Stimulated activated CD8-positive, alpha-beta memory T cell treated with anti-CD3 and anti-CD28 coated beads, Interleukin-15, amount 100 ng/mL, for 24 hours (primary cell): ENCODE results near the gene LAMA5.
A peak's percentile ranks its signal among the peaks of the same experiment; 100 is the strongest.

Source experiments
- DNase-seq: peaks from one replicate; pipeline ENCODE4 v3.0.0-alpha.2; 2020; ENCODE audit warnings: low read depth

The LAMA5 gene

DNA sequence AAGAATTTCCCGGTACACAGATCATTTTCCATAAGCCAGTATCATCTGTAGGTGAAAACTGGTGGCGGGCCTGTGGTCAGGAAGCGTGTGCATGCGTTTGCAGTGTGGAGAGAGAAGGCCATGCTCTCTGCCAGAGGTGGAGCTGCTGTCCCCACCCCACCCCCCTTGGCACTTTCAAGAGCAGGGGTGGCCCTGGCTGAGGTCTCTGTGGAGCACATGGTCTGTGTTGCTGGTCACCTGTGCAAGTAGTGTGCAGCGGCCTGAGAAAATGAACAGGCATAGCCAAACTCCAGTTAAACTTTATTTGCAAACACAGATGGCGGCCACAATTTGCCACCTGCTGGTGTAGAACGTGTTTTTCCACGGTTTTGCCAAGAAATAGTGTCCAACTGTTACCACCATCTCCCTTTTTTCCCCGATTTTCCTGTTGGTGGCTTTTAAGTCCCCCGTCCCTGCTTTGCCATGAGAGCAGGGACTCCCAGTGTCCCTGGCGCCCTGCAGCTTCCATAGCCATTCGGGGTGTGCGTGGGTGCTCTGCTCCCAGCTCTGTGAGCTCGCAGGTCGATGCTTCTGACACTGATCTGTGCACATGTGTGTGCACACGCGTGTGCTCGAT is 61.9 kb downstream of the LAMA5 start:
- no peak for DNase-seq

DNA sequence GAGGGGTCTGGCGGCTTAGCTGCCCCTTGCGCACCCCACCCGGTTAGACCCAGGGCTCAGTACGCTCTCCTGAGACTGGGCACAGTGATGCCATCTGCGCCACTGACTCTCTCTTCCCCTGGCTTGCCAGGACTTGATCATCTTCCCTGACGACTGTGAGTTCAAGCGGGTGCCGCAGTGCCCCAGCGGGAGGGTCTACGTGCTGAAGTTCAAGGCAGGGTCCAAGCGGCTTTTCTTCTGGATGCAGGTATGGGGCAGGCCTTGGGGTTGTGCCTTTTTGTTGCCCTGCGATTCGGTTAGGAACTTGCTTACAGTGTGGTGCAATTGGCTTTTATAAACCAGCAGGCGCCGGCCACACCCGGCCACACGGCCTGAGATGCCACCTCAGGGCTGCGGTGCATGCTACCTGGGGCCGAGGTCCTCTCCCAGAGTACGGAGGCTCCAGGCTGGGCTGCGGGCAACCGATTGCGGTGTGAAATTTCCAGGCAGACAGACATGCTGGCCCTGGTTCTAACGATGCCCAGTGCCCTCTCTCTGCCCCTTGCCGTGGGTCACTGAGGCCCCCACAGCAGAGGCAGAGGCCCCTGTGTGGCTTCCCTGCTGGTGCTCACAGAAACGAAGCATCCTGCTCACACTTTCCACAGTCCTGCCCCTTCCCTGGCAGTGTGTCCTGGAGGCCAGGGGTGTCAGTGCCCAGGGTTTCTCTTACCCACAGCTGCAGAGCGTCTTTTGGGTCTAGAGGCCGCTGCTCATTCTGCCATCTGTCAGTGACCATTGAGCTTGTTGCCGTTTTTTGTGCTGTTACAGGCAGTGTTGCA is 62.6 kb downstream of the LAMA5 start:
- DNase-seq = no peak

DNA sequence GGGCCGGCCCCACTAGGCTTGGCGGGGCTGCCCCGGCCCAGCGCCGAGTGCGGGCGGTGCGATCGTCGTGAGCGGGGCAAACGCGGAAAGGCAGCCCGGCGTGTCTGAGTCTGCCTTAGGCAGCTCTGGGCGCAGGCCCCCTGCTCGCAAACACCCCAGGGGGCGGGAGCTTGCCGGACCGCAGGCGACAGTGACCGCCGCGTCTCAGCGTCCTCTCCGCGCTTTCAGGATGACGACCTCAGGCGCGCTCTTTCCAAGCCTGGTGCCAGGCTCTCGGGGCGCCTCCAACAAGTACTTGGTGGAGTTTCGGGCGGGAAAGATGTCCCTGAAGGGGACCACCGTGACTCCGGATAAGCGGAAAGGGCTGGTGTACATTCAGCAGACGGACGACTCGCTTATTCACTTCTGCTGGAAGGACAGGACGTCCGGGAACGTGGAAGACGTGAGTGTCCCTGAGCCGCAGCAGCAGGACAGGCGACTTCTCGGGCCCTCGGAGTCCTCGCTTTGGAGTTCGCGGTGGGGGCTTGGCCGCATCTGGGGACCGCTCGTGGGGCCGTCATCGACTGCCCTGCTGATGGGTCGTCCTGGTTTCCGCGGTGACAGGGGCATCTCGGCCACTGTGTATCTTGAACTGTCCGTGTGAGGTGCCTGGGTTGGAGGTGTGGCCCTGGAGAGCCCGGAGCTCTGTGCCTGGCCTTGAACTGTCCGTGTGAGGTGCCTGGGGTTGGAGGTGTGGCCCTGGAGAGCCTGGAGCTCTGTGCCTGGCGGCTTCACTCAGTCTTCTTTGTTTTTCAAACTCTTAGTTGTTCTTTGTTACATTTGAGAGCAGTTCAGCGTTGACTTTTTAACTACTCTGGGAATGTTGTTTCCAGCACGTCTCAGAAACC is 63.5 kb downstream of the LAMA5 start:
- no peak for DNase-seq

DNA sequence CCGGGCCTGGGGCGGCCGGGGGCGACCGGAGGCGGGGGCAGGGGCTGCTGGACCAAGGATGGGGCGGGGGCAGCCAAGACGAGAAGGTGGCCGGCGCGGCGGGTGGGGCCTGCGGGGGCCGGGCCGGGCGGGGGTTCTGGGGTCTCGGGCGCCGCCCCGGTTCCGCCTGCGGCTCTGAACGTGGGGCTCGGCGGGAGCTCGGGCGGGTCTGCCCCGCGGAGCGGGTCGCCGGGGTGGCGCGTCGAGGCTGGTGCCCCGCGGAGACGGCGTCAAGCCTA is 64.1 kb downstream of the LAMA5 start:
- DNase-seq = peak; percentile 8

DNA sequence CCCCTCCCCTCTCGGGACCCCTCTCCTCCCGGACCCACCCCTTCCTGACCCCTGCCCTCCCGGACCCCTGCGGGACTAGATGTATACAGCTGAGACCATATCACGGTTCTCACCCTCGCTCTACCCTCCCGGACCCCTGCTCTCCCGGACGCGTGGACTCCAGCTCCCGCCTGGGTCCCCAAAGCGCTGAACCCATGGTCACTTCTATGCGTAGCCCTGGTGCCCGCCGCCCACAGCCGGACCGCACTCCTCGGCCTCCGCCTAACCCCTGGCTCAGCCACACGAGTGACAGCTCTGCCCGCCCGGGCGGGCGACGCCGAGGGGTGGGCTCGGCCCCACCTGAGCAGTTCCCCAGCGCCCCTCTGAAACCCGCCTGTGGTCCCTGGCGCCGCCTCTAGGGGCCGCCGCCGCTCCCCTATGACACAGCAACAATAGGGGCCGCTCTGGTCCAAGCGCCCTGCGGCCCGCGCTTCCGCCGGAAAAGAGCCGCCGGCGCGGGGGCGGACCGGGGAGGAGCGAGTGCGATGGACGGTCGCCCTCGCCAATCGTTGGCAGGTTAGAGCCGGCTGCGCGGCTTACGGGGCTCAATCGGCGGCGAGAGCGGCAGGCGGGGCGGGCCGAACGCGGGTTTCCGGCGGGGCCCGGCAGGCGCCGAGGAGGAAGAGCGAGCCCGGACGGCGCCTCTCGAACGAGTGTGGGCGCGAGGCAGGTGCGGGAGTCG is 64.6 kb downstream of the LAMA5 start, which contains the start of gene ADRM1:
Gene ADRM1 (plus strand): TSS at position 657 of the 721 bp plus-strand sequence. CDS start 572 bp downstream, outside the sequence.
- peak; percentile 95 for DNase-seq

DNA sequence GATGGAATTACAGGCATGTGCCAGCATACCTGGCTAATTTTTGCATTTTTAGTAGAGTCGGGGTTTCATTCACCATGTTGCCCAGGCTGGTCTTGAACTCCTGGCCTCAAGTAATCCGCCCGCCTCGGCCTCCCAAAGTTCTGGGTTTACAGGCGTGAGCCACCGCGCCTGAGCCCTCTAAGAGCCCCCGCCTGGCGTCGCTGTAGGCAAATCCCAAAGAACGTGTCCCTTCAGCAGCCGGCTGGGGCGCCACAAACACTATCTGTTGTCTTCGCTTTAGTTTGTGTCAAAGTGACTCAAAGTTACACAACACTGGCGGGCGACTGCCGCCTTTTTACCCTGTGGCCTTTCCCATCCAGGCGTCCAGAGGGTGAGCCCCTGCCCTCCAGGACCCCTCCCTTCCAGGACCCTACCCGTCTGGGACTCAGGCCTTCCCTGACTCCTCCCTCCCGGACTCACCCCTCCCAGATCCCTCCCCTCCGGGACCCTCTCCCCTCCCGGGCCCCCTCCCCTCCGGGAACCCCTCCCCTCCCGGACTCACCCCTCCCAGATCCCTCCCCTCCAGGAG is 65.3 kb downstream of the LAMA5 start:
- peak; percentile 67 for DNase-seq

DNA sequence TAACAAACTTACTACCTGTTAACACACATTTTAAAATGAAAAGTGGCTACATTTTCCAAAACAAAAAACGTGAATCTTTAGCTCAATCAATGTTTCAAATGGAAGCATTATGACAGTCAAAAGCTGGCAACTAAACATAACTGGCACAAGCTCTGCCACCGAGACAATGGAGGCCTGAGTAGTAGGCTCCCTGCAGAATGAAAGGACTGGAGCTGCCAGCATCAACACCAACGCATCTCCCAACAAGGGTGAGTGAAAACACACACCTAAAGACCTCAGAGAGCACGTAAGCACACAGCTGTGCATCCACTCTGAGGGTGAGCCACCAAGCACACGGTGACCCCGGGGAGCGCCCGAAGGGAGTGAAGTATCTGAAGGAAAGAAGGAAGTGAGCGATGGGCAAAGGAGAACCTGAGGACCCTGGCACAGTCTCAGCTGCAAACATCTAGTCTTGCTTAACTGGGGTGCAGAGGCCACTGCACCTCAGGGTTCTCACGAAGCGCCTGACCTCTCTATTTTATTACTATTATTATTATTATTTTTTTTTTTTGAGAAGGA is 65.9 kb downstream of the LAMA5 start:
- DNase-seq = no peak

DNA sequence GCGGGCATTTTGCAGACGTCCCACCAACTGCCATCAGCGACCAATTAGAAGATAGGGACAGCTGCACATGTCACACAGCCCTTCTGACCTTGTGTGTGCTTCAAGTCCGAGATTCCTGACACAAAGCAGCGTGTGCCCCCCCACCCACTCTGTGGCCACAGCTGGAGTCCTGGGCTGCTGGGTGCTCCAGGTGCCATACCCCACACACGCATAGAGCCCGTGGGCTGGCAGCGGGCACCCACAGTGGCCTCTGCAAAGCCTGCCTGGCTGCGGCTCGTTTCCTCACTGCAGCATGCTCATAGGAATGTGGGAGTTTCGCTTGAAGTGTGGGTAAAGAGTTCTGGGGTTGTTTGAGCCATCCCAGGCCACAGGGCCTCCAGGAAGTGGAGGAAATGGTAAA is 66.8 kb downstream of the LAMA5 start:
- DNase-seq = no peak

DNA sequence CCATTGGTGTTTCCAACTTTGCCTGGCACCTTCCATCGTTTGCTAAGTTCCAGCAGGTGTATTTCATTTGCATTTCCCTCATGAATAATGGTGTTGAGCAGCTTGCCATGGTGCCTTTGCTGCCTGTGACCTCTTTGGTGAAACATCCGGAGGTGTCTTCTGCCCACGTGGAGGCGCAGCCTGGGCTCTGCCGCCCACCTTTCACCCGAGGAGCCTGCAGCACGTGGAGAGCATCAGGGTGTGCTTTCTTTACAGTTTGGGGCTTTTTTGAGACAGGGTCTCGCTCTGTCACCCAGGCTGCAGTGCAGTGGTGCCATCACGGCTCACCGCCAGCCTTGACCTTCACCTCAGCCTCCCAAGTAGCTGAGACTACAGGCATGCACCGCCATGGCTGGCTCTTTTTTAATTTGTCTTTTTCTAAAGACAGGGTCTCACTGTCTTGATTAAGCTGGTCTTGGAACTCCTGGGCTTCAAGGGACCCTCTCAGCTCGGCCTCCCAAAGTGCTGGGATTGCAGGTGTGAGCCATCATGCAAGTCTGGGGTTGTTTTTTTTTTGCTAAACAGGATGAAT is 67.4 kb downstream of the LAMA5 start:
- no peak for DNase-seq

DNA sequence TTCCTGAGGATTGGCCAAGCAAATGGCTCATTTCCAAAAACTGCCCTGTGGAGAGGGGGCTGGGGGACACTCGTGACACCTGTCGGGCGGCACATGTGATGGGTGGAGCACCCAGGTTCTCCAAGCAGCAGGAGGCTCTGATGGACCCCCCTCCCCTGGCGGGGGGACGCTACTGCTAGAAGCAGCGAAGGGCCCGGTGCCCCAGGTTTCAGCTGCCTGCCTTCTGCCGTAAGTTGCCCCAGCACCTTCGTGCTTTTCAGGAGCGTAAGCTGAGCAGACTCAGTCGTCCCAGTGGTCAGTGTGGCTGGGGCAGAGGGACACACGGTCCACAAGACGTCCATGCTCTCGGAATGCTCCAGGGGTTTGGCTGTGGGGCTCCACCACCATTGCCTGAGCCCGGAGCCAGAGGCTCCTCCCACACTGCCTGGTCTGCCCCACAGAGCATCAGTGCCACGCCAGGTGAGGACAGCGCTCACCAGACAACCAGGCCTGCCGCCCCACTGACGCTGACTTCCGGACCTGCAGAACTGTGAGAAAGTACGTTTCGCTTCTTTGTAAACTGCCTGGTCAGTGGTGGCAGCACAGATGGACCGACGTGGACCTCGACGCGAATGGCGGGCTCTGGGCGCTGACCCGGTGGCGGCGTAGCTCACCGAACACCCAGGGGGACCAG is 68.4 kb downstream of the LAMA5 start:
- DNase-seq = no peak

DNA sequence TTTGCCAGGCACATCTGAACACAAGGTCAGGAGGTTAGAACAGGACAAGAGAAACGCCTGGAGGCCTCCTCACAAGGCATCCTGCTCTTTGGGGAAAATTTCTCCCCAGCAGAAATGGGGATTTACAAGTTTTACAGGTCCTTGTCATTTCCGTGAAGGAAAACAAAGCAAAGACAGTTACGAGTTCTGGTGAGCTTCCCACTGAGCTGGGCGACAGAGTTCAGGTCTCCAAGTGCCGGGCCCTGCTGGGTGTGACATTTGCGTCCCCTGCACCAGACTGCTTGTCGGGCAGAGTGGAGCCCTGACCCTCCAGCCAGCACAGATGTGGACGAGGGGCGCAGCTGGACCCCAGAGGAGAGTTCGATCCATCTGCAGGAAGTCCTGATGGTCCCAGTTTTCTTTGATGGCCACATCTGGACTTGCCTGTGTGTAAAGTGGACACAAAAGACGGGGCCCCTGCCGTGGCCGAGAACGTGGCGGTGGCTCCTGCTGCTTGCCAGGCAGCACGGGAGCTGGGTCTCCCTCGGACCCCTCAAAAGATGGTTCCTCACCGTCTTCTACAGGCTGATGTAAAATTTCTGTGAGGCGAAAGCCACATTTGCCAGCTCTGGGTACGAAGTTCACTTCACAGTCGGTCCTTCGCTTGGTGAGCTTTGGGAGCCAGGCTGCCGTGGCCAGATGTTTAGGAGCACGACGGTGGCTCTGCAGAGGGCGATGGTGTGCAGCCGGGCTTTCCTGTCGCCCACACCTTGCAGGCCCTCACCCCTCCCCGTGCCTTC is 69.5 kb downstream of the LAMA5 start:
- DNase-seq = no peak

DNA sequence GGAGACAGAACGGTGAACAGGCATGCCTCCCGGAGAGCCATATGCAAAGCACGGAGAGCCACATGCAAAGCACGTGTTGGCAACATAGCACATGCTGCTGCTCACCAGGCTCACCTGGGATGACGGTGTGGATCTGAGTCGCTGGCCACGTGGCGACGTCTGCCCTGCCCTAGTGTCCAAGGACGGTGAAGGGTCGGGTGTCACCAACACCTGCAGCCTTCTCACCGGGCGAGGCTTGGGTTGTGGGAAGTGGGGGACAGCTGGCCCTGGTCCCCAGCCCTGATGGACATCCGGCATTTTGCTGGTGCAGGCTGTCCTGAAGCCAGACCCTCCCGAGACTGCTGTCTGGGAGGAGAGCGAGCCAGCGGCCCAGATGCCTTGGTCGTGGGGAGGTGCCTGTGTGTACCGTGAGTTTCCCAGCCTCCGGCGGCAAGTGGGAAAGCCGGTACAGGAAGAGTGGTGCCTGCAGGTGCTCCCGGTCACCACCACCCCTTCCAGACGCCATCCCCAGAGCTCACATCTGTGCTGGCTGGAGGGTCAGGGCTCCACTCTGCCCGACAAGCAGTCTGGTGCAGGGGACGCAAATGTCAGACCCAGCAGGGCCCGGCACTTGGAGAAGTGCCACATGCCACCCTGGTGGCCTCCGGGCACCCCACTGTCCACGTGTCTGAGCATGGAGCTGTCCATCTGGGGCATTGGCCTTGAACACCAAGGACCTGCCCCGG is 70.2 kb downstream of the LAMA5 start:
- DNase-seq = no peak

DNA sequence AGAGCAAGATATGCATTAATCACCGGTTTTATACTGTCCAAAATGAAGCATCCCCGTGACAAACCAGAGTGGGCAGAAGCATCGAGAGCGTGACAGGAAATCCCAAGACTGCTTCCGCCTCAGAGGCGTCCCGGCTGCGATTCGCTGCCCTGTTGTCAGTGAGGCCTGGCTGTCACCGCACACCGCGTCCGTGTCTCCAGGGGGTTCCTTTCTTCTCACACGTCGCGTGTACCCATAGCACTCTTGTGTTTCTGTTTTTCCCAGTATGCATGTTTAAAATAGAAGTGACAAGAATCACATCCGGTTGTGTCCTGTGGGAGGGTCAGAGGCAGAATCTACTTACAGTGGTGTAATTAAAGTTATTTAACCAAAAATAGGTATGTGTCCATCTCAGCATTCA is 72.6 kb downstream of the LAMA5 start:
- no peak for DNase-seq

DNA sequence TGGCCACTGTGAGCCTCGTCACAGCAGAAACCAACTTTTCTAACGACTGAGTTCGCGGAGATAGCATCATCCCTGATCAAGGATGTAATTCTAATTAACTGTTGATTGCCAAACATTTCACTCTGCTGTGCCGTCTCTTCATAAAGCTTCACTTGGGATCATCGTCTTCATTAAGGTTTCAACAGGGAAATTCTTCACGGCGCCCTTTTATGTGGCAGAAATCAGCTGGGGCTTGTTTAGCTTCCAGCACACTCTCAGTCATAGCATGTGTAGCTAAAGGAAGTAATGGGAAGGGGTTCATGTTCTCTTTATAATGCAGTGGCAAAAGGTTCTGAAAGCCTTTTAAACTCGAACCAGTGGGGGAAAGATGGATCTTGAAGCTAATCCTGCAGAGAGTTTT is 73.2 kb downstream of the LAMA5 start:
- DNase-seq = no peak

DNA sequence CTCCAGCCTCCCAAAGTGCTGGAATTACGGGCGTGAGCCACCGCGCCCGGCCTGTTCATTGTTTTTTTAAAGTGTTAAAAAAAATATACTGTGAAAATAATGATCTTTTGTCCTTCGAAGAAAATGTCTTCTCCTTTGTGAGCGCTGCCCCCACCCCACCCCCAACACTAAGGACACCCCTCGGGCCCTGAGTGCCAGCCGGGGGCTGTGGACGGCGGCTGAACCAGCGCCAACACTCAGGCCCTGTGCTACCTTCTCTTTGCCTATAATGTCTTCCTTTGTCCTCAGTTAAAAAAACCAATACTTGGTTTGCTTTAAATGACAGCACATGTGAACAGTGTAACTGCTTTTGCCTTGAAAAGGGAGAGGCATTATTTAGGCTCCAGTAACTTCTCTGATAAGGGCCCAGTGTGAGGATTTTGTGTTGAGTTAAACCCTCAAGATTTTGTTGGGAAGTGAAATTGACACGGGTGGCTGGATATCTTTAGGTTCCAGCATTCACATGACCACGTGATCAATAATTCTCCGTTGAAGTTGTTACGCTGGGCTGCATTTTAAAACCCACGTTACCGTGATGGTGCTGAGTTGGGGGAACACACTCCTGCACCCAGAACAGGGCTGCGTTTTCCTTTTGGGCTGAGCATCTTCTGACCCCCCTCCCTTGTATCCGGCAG is 73.9 kb downstream of the LAMA5 start:
- no peak for DNase-seq

DNA sequence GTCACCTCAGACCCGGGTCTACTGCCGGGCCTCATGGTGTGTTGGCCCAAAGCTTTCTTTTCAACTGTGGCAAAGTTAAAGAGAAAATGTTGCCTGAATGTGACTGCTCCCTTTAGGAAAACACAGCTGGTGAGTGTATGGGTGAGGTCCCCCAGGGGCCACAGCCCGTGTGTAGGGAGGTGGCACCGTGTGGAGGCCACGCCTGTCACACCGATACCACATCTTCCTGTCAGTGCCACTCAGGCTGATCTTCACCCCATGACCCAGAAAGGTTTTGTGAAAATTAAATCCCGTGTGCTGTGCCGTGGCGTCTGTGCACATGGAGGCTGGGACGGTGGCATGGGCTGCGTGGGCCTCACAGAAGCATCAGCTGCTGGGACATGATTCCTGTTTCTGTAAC is 75.0 kb downstream of the LAMA5 start:
- DNase-seq = no peak

DNA sequence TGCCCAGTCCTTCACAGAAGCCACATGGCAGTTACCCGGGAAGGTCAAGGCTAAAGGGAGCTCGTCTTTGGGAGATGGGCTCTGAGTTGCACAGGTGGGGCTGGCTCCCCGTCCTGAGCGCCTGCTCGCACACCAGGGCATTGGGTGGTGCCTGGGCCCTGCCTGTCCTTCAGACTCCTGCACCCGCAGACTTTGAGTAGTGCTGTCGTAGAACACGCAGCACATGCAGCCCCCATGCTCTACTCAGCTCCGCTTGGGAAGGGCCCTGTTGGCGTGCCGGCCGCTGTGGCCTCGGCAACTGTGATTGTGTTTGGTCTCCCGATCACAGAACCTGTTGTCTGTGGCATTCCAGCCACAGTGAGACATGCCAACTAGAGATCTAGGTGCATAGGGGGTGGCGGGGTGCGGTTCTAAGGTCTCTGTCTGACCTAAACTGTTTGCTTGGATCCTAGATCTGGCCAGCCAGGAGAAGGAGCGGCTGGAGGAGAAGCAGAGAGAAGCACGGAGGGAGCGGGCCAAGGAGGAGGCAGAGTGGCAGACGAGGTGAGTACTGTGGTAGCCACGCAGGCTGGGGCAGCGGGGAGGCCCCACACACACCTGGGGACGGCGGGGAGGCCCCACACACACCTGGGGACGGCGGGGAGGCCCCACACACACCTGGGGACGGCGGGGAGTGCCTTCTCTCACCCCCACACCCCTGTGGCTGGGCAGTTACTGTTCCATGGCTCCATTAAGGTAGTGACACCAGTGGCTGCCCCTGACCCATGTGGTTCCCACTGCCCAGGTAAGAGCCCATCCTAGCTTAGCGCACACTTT is 75.7 kb downstream of the LAMA5 start:
- DNase-seq = no peak

DNA sequence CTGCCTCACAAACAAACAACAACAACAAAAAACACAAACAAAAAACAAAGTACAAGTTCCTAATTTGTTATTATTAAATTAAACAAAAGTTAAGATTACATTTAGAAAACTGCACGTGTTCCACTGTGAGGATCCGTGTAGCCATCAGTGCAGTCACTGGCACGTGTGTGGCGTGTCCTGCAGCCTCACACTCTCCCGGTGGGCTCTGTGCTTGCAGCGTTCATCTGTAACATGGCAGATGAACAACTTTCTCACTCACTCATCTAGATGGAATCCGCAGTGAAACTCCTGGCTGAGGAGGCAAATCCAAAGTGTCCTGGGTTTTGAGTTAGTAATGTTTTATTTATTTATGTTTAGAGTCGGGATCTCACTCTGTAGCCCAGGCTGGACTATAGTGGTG is 77.2 kb downstream of the LAMA5 start:
- DNase-seq = no peak
